T-helper 1 cell treated with Interleukin-12 subunit alpha and Interleukin-12 subunit beta and Interleukin-4 antibody, amounts not matched to agents 30 ng/mL and 1 ng/mL, for 36 hours (primary cell): ENCODE results near the gene CCDC17. TPM values are rescaled to one million over a fixed set of nuclear protein-coding genes. Genes with fewer than 3 reads are reported as not detected.

Source experiments
- intact Hi-C: fragments of 100-400 bp; cut with micrococcal nuclease; formaldehyde crosslinking; loops from one replicate; pipeline ENCODE4 v1.15.1; 2024
- total RNA-seq: library from RNA; stranded (reverse); gene quantifications from 2 replicates; pipeline ENCODE4 v1.2.3, GENCODE V29; 2022

The CCDC17 gene
- total RNA-seq, 1 donor from 2014 or later, result 5.3 TPM

DNA sequence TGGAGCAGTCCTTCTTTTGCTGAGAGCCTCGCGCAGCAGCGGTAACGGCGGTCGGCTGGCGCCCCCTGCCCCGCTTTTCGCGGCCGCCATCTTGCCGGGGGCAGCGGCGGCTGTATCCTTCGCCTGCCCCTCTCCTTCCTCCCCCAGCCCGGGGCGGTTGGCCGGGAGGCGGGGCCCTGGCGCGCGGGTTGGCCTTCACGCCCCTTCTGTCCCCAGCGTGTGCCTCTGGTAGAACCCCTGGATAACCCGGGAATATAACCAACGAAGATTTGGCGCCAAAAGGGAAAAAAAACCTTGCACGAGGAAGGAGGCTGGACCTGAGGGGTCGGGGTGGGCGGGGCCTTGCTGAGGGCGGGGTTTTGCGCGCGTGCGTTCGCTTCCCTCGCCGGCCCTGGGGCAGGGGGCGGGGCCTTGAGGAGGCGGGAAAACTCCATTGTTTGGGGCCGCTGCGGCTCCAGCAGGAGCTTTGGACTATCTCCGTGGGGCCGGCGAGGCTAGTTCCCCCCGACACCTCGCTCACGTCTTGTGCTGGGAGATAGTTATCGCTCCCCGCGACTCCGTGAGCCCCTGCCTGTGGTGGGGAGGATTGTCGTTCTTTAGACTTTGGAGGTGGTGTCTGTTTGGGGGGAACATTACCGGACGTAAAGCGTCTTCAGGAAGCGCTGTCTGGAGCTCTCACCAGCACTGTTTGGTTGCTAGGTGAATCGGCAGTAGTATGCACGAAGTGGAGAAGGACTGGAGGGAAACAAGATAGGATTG, 39.3 kb downstream of the CCDC17 start:
- intact Hi-C loops, result loop anchor here (1.0 to 10.0 kb wide), 11 partner anchors 33 to 1610 kb away; partner anchors contain the start of genes ATP6V0B, B4GALT2, DPH2 and ERI3

DNA sequence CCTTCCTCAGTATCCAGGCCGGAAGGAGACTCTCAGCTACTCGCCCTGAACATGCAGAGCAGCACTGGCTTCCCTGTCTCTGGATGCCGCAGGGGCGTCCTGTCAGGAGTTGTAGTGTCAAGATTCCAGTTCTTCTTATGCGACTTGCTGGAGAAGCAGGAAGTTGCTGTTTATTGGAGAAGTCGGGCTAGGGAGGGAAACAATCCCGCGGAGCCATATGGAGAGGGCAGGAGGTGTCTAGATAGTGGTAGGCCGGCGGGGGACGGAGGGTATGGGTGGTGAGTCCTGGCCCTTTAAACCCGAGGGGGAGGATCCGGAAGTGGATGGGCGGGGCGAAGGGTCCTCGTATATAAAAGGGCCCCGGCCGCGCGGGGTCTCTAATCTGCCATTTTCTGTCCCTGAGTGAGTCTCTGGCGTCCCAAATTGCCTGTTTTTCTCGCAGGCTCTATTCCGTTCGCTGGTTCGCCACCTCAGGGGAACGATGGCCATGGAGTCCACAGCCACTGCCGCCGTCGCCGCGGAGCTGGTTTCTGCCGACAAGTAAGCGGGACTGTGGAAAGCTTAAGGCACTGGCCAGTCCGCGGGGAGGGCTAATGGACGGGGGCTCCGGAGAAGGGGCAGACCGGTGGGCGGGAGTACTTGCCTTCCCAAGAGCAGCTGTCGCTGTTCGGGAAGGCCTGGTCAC, 40.0 kb downstream of the CCDC17 start, which contains the start of gene NASP:
Gene NASP, plus strand, starts transcription at position 376 of the 685 bp plus-strand sequence. Its CDS starts 106 bp downstream, at position 482.
- intact Hi-C loops, result loop anchor here (1.0 to 10.0 kb wide), 22 partner anchors 14 to 1609 kb away; partner anchors contain the start of genes ATP6V0B, B4GALT2, CCDC163 and DPH2

DNA sequence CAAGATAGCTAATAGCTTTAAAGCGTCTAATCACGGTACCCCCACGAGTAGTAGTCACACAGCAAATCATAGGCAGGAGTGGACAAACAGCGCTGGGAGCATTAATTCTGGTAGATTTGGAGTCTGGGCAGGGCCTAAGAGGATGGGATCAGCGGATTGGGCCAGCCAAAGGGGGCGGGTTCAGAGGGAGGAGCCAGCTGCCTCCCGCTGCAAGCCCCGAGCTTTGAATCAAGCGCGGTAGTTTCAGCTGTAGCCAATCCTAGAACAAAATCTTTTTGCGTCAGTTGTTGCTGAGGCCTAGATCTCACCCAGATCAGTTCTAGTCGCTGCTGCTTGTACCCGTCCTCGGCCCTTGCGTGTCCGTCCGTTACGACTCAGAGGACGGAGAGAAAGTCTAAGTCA, 40.6 kb downstream of the CCDC17 start:
- intact Hi-C loops, result loop anchor here (1.0 to 10.0 kb wide), 15 partner anchors 13 to 1608 kb away; partner anchors contain the start of genes ATP6V0B, B4GALT2, CCDC163 and DPH2

- intact Hi-C loops, result no loop called here
These were observed 49.7 kb downstream of the CCDC17 start for GRCh38 chr1:45574105-45574626.

- intact Hi-C loops, result no loop called here
These were observed 50.5 kb downstream of the CCDC17 start for GRCh38 chr1:45573231-45573804.

GRCh38 chr1:45570631-45571030, 53.2 kb downstream of the CCDC17 start:
- intact Hi-C loops, result loop anchor here (1.0 kb wide), 8 partner anchors 13 to 230 kb away; partner anchors contain the start of genes CCDC163, MMACHC, MUTYH and PRDX1

Other genes with a start within 250 kb of the CCDC17 start
- gene TESK2, start 132.9 kb downstream of the CCDC17 start, total RNA-seq, result 2.8 and 3.2 TPM in 2 replicates
- 3.1 and 3.7 TPM in 2 replicates for gene CCDC163, start 124.0 kb downstream of the CCDC17 start, total RNA-seq
- 5.7 and 5.8 TPM in 2 replicates for gene MMACHC, start 123.8 kb downstream of the CCDC17 start, total RNA-seq
- 397 and 414 TPM in 2 replicates for gene PRDX1, start 102.2 kb downstream of the CCDC17 start, total RNA-seq
- 177 and 196 TPM in 2 replicates for gene AKR1A1, start 73.2 kb downstream of the CCDC17 start, total RNA-seq
- gene NASP, start 40.0 kb downstream of the CCDC17 start, total RNA-seq, result 160 and 170 TPM in 2 replicates
- 116 and 117 TPM in 2 replicates for gene GPBP1L1, start 62.5 kb upstream of the CCDC17 start, total RNA-seq
- gene TMEM69, start 64.1 kb upstream of the CCDC17 start, total RNA-seq, result 22.4 TPM in 2 replicates
- 12.5 and 14.0 TPM in 2 replicates for gene IPP, start 126.6 kb upstream of the CCDC17 start, total RNA-seq
- 23.7 and 26.0 TPM in 2 replicates for gene MAST2, start 179.6 kb upstream of the CCDC17 start, total RNA-seq